ENCODE results near the gene ARHGAP9. TPM values are rescaled to one million over a fixed set of nuclear protein-coding genes. Genes with fewer than 3 reads are reported as not detected.

The ARHGAP9 gene
- total RNA-seq, 4 donors from 2014 or later: 11.7 to 87.2 (median 27.3) TPM; not detected in 1

DNA sequence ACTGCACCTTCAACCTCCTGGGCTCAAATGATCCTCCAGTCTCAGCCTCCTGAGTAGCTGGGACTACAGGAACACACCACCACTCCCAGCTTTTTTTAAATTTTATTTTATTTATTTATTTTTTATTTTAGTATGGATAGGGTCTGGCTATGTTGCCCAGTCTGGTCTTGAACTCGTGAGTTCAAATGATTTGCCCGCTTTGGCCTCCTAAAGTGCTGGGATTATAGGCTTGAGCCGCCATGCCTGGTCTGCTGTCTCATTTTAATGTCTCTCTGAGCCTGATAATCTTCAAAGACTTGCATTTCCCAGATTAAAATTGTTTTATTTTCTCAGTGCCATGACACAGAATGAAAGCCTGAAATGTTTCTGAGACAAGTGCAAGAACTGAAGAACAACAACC is 46.3 kb downstream of the ARHGAP9 start:
- peaks cover 5 to 22% (median 8%) of the 10 kb centered on the region in 4 donors for H3K4me1 ChIP-seq
- no peak overlapping the region for H3K4me3 ChIP-seq
- H3K27ac ChIP-seq: no peak overlapping the region
- DNase-seq: no peak
- 73 to 79% methylated on average over 3 of the region's 3 CpGs for WGBS, 2 donors (ENCODE audit: low coverage in 1 of 2)
- intact Hi-C loops (cut with DNase I; ENCODE audit: low total_unique reads): no loop called here
- no peaks in the 10 kb centered on the region for H3K27me3 ChIP-seq
- no peaks in the 10 kb centered on the region for H3K36me3 ChIP-seq
- no peak for TF ChIP-seq EP300 (IDR thresholded peaks at IDR 0.05; ENCODE audit: low read depth)
- TF ChIP-seq POLR2A (IDR thresholded peaks at IDR 0.05): no peak
- TF ChIP-seq POLR2AphosphoS5 (IDR thresholded peaks at IDR 0.05): no peak
- TF ChIP-seq, protein P1, sequence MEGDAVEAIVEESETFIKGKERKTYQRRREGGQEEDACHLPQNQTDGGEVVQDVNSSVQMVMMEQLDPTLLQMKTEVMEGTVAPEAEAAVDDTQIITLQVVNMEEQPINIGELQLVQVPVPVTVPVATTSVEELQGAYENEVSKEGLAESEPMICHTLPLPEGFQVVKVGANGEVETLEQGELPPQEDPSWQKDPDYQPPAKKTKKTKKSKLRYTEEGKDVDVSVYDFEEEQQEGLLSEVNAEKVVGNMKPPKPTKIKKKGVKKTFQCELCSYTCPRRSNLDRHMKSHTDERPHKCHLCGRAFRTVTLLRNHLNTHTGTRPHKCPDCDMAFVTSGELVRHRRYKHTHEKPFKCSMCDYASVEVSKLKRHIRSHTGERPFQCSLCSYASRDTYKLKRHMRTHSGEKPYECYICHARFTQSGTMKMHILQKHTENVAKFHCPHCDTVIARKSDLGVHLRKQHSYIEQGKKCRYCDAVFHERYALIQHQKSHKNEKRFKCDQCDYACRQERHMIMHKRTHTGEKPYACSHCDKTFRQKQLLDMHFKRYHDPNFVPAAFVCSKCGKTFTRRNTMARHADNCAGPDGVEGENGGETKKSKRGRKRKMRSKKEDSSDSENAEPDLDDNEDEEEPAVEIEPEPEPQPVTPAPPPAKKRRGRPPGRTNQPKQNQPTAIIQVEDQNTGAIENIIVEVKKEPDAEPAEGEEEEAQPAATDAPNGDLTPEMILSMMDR (IDR thresholded peaks at IDR 0.05): no peak
- in situ Hi-C loops (cut with MboI; ENCODE audit: low pct_ligation_motif_present in 1 of 4, low pct_unique_long_range_greater_than_20kb in 1 of 4, low sequenced_read_pairs in 3 of 4): loop anchor here in 1 of 4 donors (25.0 kb wide), 1 partner anchor 121 kb away; no protein-coding TSS in a partner anchor
- no peaks in the 10 kb centered on the region for H3K9me3 ChIP-seq

DNA sequence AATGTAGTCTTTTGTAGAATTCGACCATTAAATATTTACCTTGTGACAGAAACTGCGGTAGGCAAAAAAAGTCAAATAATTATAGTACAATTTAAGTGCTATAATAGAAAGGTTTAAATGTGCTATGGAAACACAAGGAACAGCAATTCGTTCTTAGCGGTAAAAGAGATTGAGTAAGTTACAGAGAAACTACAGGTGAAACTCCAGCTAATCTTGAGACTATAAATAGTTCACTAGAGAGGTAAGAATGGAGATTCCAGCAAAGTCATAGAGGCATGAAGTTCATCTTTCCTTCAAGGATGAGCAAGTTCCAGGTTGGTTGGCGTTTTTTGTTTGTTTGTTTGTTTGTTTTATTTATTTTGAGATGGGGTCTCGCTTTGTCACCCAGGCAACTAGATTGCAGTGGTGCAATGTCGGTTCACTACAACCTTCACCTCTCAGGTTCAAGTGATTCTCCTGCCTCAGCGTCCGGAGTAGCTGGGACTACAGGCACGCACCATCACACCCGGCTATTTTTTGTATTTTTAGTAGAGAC is 47.9 kb downstream of the ARHGAP9 start:
- Histone ChIP-seq H3K4me3 (peak overlapping the region in 3 of 4 donors; percentile 75 to 78 (median 77)), H3K9me3 (no peaks in the 10 kb centered on the region), H3K27ac (peak overlapping the region; percentile 94 to 98 (median 96)), H3K36me3 (no peaks in the 10 kb centered on the region), H3K27me3 (no peaks in the 10 kb centered on the region), H3K4me1 (peaks cover 5 to 22% (median 8%) of the 10 kb centered on the region in 4 donors)
- WGBS, 2 donors (ENCODE audit: low coverage in 1 of 2): 77 to 78% methylated on average over 7 to 11 of the region's 11 CpGs
- in situ Hi-C loops (cut with MboI; ENCODE audit: low pct_ligation_motif_present in 1 of 4, low pct_unique_long_range_greater_than_20kb in 1 of 4, low sequenced_read_pairs in 3 of 4): loop anchor here in 1 of 4 donors (25.0 kb wide), 1 partner anchor 119 kb away; no protein-coding TSS in a partner anchor
- intact Hi-C loops (cut with DNase I; ENCODE audit: low total_unique reads): no loop called here
- DNase-seq: no peak
- TF ChIP-seq POLR2AphosphoS5 (IDR thresholded peaks at IDR 0.05) (no peak), EP300 (IDR thresholded peaks at IDR 0.05; ENCODE audit: low read depth) (no peak), POLR2A (IDR thresholded peaks at IDR 0.05) (no peak)
- TF ChIP-seq, protein P1 (IDR thresholded peaks at IDR 0.05): no peak

DNA sequence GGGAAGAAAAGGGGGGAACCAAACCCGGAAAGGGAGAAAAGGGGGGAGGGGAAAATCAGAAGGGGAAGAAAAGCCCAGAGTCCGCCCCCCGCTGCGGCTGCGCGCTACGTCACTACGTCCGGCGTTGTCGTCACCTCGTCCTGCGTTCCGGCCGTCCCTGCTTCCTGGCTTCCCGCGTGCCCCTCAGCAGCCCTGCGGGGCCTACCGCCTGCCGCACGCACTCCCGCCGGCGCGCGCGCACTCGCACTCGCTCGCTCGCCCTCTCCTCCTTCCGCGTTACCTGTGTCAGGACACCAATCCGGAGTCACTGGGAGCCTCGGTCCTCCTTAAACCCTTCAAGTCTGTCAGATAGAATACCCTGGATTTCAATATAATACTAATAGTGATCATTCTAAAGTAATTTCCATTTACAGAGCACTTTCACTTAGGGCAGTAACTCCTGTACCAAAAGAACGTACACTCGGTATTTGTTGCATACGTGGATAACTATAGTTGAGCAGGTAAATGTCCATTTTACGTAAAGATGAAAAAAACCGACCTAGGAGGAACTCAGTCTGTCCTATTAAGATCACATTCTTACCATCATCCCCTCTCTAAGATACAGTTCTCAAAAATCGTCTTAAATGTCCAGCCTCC is 48.6 kb downstream of the ARHGAP9 start, which contains the start of gene R3HDM2:
Gene R3HDM2 (minus strand): TSS at position 113 of the 636 bp plus-strand sequence. CDS start 120,615 bp downstream, outside the sequence.
- TF ChIP-seq, protein P1 (IDR thresholded peaks at IDR 0.05): no peak
- TF ChIP-seq EP300 (IDR thresholded peaks at IDR 0.05; ENCODE audit: low read depth): peak; percentile 22
- TF ChIP-seq POLR2AphosphoS5 (IDR thresholded peaks at IDR 0.05): peak; percentile 94 to 97 (median 96)
- peak; percentile 95 for TF ChIP-seq POLR2A (IDR thresholded peaks at IDR 0.05)
- in situ Hi-C loops (cut with MboI; ENCODE audit: low pct_ligation_motif_present in 1 of 4, low pct_unique_long_range_greater_than_20kb in 1 of 4, low sequenced_read_pairs in 3 of 4) (loop anchor here in 1 of 4 donors (25.0 kb wide), 1 partner anchor 119 kb away; no protein-coding TSS in a partner anchor), intact Hi-C loops (cut with DNase I; ENCODE audit: low total_unique reads) (no loop called here)
- no peaks in the 10 kb centered on the region for H3K36me3 ChIP-seq
- H3K9me3 ChIP-seq: no peaks in the 10 kb centered on the region
- WGBS, 2 donors (ENCODE audit: low coverage in 1 of 2): 0 to 1% methylated on average over 7 to 41 of the region's 41 CpGs
- DNase-seq: peak; percentile 97
- peaks cover 5 to 22% (median 8%) of the 10 kb centered on the region in 4 donors for H3K4me1 ChIP-seq
- no peaks in the 10 kb centered on the region for H3K27me3 ChIP-seq
- peak within 1 kb of the TSS; percentile 94 to 98 (median 96) for H3K27ac ChIP-seq
- H3K4me3 ChIP-seq: peak within 1 kb of the TSS; percentile 75 to 89 (median 78)
